ENCODE results near the gene PPFIA2.

DNA sequence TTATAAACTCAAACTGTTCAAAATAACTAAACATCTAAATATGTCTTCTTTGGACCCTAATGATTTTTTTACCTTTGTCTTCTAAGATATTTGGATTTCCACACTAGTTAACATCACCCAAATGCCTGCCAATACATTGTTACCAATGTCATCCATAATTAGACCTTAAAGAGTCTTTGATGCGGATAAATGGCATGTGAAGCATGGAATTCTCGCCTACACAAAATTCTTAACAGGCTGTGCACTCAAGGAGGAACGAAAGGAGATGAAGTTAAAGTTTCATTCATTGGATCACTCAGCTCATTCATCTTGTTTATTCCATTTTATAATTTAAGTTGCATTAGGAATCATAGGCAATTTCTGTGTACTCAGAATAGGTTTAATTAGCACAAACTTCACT lies 461.5 kb downstream of the PPFIA2 start:
- no peak for TF ChIP-seq CTCF (IDR thresholded peaks at IDR 0.05)
- TF ChIP-seq POLR2AphosphoS5 (IDR thresholded peaks at IDR 0.05; ENCODE audit: low read depth, low read length), result no peak
- no peak for TF ChIP-seq TCF7L2 (IDR thresholded peaks at IDR 0.05; ENCODE audit: low read depth, low read length)

All from Panc1 (cell line).